K562 (cell line): ENCODE measurements around the gene MAGI2.

Experiments used
- EZH2 ChIP-seq: IDR thresholded peaks from 2 replicates; pipeline ENCODE4 v1.6.1; 2012; ENCODE audit warnings: low read depth, mild to moderate bottlenecking, inconsistent platforms, low read length, borderline replicate concordance
- FOS ChIP-seq: IDR thresholded peaks from 3 replicates; pipeline ENCODE4 v1.6.1; 2011; ENCODE audit not compliant: insufficient read length; ENCODE audit errors: extremely low read depth
- KDM1A ChIP-seq, 2 experiments: fragments of 450-650 bp; IDR thresholded peaks; 2 replicates each; pipeline ENCODE4 v1.6.1; 2016; ENCODE audit warnings: mild to moderate bottlenecking in 2 of 2
- POLR2AphosphoS5 ChIP-seq: IDR thresholded peaks from 2 replicates; pipeline ENCODE4 v1.6.1; 2011; ENCODE audit warnings: mild to moderate bottlenecking, low read depth, low read length, moderate library complexity; ENCODE audit not compliant: control insufficient read depth, insufficient read depth
- PRPF4 ChIP-seq: fragments of 200-400 bp; formaldehyde crosslinking; IDR thresholded peaks from one replicate; pipeline ENCODE4 v1.6.1; 2017; ENCODE audit warnings: low read length, low read depth, mild to moderate bottlenecking; ENCODE audit not compliant: insufficient read depth, poor library complexity, severe bottlenecking
- SMARCA4 ChIP-seq: fragments of 450-650 bp; IDR thresholded peaks from 2 replicates; pipeline ENCODE4 v1.6.1; 2016
- TFAM ChIP-seq: fragments of 250-450 bp; sonication (Bioruptor Pico); conservative IDR thresholded peaks from 2 replicates; pipeline ENCODE4 v1.5.0; 2021; ENCODE audit warnings: mild to moderate bottlenecking, moderate library complexity
- ZNF274 ChIP-seq: IDR thresholded peaks from 2 replicates; pipeline ENCODE4 v1.6.1; 2011; ENCODE audit warnings: low read depth, mild to moderate bottlenecking, low read length, moderate library complexity, borderline replicate concordance
- TF ChIP-seq, protein P1 (sequence below): sonication (generic); formaldehyde crosslinking; IDR thresholded peaks from 2 replicates; pipeline ENCODE4 v1.8.0; 2022; ENCODE audit warnings: missing genetic modification reagents, mild to moderate bottlenecking, borderline replicate concordance
- TF ChIP-seq, protein P2 (sequence below), 3 experiments: IDR thresholded peaks in 2 of 3; conservative IDR thresholded peaks in 1 of 3; 2 replicates each; pipeline ENCODE4 v1.5.1; 2011 to 2012; ENCODE audit warnings: low read length in 3 of 3, mild to moderate bottlenecking in 3 of 3, control low read depth in 2 of 3, improper control_type of control experiment in 1 of 3, inconsistent platforms in 1 of 3, low read depth in 1 of 3, mixed read lengths in 1 of 3, moderate library complexity in 1 of 3; ENCODE audit not compliant: insufficient read depth in 2 of 3

DNA sequence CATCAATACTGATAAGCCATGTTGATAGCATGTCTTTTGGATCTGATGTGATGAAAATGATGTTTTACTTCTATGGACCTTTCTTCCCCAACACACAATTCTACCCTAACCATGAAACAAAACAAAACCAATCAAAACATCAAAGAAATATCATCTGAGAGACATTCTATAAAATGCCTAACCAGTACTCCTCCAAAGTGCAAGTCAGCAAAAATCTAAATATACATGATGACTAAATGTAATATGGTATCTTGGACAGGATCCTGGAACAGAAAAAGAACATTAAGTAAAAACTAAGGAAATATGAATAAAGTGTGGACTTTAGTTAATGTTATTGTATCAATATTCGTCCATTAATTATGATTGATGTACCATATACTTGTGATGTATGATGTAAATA, 625.1 kb downstream of the MAGI2 start:
- TF ChIP-seq PRPF4 = no peak
- no peak for TF ChIP-seq POLR2AphosphoS5
- TF ChIP-seq SMARCA4 = no peak
- TF ChIP-seq, protein P1, sequence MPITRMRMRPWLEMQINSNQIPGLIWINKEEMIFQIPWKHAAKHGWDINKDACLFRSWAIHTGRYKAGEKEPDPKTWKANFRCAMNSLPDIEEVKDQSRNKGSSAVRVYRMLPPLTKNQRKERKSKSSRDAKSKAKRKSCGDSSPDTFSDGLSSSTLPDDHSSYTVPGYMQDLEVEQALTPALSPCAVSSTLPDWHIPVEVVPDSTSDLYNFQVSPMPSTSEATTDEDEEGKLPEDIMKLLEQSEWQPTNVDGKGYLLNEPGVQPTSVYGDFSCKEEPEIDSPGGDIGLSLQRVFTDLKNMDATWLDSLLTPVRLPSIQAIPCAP = no peak
- TF ChIP-seq, protein P2, sequence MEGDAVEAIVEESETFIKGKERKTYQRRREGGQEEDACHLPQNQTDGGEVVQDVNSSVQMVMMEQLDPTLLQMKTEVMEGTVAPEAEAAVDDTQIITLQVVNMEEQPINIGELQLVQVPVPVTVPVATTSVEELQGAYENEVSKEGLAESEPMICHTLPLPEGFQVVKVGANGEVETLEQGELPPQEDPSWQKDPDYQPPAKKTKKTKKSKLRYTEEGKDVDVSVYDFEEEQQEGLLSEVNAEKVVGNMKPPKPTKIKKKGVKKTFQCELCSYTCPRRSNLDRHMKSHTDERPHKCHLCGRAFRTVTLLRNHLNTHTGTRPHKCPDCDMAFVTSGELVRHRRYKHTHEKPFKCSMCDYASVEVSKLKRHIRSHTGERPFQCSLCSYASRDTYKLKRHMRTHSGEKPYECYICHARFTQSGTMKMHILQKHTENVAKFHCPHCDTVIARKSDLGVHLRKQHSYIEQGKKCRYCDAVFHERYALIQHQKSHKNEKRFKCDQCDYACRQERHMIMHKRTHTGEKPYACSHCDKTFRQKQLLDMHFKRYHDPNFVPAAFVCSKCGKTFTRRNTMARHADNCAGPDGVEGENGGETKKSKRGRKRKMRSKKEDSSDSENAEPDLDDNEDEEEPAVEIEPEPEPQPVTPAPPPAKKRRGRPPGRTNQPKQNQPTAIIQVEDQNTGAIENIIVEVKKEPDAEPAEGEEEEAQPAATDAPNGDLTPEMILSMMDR (IDR thresholded peaks at IDR 0.05 in 2 of 3, conservative IDR thresholded peaks at IDR 0.05 in 1 of 3; ENCODE audit: insufficient read depth in 2 of 3, low read depth in 1 of 3, low read length in 3 of 3) = no peak
- TF ChIP-seq TFAM (CRISPR knock-in tag) = no peak
- no peak for TF ChIP-seq EZH2
- TF ChIP-seq KDM1A (IDR thresholded peaks at IDR 0.05) = no peak
- no peak for TF ChIP-seq ZNF274
- no peak for TF ChIP-seq FOS
